Medulla oblongata (tissue), 1 donor: ENCODE measurements around the gene TPST2.
A peak's percentile ranks its signal among the peaks of the same experiment; 100 is the strongest.
"Not testable (repeated sequence)": the region's sequence is repeated elsewhere in the genome, so short reads cannot be mapped to it uniquely, and the experiment has no call there.

Experiments
- DNase-seq: peaks from one replicate; pipeline ENCODE4 v3.0.0-alpha.2; 2015; ENCODE audit errors: extremely low spot score

The TPST2 gene

DNA sequence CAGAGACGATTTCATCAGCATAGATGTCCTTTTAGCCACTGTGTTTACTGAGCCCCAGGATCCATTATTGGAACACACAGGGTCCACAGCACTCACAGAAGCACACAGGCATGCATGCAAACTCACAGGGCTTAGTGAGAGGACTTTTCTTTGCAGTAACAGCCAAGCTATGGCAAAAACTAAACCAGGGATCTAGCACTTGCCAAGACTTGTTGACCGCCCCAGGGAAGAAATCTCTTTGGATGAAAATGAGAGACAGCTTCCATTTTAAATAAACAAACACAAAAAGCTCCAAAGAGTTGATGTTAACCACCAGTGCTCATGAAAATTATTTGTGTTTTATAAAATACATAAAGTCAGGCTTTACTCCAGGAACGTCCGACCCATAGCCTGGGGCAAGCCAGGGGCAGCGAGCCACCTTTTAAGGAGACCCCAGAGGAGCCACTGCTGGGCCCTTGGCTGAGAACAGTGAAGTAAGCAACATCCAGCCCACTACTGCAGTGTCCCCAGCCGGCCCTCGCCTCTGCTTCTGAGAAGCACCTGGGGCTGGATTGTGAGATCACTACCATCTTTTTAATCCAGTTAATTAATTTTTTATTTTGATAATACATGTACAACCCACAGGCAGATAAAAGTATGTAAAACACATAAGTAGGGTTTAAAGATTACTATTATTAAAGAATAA, 55.6 kb downstream of the TPST2 start:
- DNase-seq = no peak

DNA sequence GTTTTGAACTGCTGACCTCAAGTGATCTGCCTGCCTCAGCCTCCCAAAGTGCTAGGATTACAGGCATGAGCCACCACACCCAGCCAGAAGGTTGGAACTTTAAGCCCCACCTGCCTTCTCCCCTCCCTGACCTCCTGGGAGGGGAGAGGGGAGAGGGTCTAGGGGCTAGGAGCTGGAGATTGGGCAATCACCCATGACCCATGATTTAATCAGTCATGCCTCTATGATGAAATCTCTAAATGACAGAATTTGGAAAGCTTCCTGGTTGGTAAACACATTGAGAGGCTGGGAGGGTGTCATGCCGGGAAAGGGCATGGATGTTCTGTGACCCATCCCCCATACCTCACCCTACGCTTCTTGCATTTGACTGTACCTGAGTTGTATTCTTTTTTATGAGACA, 60.6 kb downstream of the TPST2 start:
- no peak for DNase-seq

DNA sequence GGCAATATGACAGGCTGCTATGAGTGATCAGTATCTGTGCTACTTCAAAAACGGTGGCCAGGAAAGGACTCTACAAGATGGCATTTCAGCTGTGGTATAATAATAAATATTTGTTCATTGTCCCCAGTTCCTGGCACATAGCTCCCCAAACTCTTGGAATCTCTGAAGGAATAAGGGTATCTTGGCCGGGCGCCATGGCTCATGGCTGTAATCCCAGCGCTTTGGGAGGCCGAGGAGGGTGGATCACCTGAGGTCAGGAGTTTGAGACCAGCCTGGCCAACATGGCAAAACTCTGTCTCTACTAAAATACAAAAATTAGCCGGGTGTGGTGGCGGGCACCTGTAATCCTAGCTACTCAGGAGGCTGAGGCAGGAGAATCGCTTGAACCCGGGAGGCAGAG, 61.4 kb downstream of the TPST2 start:
- not testable (repeated sequence) for DNase-seq

DNA sequence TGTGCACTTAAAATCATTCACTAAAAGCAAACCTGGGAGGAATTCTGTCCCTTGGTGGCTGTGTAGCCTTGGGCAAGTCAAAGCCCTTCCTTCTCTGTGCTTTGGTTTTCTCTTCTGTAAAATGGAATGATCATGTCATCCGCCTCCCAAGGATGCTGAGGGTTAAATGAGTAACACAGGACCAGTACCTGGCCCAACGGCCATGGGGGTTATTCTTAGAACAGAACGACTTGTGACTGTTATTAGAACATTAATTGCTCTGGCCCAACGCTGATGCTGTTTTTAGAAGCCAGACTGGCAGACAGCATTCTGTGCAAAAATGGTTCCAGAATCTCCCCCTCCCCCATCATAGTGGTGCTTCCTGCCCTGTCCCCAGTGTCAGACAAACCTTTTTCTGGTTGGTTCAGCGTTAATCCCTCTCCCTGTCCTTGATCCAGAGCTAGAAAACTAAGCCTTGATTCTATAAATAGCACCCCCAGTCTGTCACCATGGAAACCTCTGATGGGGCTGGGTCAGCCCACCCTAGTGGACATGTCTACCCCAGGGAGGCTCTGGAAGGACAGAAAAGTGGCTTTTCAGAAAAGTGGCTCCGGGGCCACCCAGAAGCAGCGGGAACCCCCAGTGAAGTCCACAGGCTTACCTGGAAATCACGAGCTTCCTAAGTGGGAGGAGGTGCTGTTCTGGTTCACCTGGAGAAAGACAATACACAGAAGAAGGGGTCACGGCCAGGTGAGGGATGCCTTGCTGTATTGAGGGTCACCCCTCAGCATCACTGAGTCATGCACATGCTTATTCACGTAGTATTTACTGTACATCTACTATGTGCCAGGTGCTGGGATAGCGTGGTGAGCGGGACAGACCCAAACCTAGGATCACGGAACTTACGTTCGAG, 62.1 kb downstream of the TPST2 start:
- DNase-seq = no peak

DNA sequence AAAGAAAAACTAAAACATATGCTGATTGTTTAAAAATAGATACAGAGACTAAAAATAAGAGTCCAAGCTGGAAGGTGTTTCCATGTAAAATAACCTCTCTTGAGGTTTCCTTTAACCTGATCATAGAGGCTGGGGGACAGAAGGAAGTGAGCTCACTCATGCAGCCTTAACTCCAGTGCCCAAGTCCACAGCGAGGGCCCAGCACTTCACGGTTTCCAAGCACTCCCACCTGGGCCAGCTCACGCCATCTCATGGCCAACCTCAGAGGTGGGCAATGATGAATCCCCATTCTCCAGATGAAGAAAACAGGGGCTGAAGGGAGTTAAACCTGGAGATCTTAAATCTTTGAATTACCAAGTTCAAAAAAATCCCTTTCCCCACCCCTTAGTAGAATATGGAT, 62.8 kb downstream of the TPST2 start:
- DNase-seq = no peak

DNA sequence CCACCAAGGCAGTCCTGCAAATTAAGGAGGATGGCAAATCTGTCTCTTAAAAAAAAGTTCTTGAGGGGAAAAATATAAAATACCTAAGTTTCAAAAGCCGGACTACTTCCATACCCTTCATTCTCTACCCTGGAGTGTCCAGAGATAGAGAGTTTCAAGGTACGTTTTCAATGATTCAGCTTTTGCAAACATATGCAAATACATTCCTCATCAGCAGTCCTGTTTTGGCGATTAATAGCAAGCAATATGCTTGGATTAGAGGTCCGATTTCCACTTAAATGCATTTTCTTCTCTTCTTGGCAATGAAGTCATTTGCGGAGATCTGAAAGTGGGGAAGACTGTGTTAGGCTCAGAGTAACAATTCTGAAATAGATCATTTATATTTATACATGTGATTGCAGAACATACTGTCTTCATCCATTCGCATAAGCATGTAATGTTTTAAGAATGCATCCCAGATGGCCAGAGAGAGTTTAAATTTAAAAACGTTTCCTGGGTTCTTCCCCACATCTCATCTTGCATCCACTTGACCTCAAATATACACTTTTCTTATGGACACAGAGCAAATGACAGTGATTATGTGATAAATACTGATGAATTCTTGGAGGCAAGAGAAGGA, 63.9 kb downstream of the TPST2 start:
- no peak for DNase-seq

DNA sequence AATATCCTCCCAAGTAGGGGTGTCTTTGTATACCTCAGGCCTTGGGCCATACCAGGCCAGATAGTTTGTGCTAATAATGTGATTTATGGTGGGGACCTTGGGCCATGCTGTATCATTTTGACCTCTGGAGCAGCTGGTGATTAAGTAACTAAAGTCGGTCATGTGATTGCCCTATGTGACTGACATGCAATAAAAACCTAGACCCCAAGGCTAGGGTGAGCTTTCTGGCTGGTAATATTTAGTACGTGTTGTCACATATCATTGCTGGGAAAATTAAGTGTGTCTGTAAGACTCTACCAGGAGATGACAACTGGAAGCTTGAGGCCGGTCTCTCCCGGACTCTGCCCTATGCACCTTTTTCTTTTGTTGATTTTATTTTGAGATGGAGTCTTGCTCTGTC, 65.1 kb downstream of the TPST2 start:
- no peak for DNase-seq

DNA sequence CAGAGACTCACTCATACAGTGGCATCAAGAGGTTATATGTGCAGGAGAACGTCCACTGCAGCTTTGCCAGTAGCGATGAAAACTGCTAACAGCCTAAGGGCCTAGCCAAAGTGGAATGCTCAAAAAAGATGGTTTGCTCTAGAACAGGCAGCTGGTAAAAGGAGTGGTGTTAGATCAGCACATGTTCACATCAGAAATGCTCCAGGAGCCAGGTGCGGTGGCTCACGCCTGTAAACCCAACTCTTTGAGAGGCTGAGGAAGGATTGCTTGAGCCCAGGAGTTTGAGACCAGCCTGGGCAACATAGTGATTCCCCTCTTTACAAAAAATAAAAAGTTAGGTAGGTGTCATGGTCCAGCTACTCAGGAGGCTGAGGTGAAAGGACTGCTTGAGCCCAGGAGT, 67.3 kb downstream of the TPST2 start:
- no peak for DNase-seq

DNA sequence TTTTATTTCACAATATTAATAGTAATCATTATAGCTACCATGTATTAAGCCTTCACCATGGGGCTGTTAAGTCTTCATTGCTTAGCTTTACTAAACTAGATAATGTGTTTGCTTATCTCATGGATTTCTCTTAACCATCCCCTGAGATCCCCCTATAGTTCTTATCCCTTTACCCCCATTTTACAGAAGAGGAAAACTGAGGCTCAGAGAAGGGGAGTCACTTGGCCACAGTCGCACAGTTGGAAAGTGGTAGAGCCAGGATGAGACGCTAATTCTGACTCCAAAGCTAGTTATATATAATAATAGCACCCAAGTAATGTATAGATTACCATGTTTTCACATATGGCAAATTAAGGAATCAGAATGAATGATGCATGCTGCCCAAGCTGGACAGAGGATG, 67.9 kb downstream of the TPST2 start:
- no peak for DNase-seq

DNA sequence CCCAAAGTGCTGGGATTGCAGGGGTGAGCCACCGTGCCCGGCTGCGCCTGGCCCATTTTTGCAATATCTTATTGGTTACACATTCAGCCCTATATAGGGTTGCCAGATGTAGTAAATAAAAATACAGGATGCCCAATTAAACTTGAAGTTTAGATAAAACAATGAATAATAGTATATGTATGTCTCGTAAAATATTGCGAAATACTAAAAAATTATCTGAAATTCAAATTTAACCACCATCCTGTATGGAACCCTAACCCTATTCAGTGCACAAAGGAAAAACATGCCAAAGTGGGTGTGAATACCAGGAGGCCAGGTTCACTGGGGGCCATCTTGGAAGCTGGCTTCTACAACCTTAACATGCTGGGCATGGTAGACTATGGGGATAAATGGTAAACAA, 72.5 kb downstream of the TPST2 start:
- no peak for DNase-seq

DNA sequence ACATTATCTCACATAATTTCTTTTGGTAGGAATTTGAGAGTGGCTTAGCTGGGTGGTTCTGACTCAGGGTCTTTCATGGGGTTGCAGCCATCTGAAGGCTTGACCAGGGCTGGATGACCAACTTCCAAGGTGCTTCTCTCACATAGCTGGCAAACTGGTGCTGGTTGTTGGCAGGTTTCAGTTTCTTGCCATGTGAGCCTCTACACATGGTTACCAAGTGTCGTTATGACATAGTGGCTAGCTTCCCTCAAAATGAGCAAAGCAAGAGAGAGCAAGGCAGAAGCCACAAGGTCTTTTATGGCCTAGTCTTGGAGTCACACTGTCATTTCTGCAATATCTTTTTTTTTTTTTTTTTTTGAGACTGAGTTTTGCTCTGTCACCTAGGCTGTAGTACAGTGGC, 73.4 kb downstream of the TPST2 start:
- DNase-seq = no peak

DNA sequence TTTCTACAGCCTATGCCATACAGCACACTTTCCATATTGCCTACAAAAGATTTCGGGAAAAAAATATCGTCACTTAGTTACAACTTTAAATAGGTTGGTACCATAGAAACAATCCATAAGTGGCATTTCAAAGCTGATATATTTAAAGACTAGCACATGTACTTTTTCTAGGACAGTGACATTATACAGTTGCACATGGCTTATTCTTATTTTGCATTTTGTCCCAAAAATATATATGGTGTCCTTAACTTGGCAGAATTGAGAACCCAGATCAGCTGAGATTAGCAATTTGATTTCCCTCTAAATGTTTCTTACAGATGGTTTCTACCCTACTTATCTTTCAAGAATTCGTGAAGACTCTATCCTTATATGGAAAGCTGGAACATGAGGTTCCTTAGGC, 74.0 kb downstream of the TPST2 start:
- DNase-seq = no peak

DNA sequence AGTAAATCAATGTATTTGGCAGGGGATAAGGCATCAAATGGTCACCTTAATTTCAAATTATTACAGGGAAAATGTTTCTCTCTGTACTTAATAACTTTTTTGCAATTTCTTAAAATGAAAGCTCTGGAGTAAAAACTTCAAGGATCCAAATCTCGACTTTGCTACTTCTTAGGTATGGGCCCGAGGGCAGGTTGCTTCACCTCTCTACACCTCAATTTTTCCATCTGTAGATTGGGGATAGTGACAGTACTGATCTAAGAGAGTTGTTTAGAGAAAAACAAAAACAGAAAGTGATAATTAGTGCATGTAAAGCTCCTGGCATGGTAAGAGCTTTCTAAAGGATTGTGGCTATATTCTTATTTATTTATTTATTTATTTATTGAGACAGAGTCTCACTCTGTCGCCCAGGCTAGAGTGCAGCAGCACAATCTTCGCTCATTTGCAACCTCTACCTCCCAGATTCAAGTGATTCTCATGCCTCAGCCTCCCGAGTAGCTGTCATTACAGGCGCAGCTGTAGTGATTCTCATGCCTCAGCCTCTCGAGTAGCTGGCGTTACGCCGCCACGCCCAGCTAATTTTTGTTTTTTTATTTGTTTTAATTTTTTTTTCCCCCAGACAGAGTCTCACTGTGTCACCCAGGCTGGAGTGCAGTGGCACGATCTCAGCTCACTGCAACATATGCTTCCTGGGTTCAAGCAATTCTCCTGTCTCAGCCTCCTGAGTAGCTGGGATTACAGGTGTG, 75.3 kb downstream of the TPST2 start:
- no peak for DNase-seq

DNA sequence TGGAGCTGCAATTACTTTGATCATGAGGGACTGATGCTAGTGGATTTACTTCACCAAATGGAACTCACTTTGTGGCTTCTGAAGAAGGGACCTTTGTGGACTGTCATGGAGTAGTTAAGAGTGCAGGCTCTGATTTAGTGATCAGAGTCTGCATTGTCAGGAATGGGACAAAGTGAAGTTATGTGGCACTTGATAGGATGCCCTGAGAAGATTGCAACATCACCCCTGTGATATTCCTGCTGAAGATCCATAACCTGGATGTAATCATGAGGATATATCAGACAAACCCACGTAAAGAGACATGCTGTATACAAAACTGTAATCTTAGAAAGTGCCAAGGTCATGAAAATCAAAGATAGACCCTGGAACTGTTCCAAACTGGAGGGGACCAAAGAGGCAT, 76.1 kb downstream of the TPST2 start:
- no peak for DNase-seq

DNA sequence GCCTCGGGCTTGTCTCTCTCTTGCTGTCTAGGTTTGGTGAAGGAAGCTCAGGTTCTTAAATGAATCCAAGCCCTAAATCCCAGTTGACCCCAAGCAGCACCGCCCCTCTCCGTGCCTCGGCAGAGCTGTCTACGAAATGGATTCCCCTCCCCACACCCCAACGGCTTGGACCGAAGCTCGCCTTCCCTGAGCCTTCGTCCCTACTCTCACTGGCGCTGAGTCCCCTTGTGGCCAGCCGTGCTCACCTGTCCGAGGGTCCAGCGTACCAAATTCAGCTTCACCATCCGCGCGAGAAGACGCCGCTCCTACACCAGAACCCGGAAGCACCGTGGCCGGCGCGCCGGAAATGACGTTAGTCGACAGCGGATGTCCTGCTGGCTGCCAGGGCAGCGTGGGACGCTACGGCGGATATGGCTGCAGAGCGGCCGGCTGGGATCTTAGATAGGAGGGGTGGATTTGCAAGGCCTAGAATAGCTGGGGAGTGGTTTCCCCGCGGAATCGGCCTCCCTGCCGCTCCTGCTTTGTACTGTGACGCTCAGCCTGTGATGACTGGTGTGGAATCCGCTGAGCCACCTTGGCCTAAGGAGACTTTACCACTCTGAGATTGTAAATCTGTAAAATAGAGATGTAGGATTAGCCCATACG, 77.7 kb downstream of the TPST2 start, which contains the start of gene TFIP11:
Gene TFIP11, minus strand, starts transcription at position 325 of the 645 bp plus-strand sequence. CDS start 2,201 bp downstream, outside the sequence.
- DNase-seq = peak; percentile 94

DNA sequence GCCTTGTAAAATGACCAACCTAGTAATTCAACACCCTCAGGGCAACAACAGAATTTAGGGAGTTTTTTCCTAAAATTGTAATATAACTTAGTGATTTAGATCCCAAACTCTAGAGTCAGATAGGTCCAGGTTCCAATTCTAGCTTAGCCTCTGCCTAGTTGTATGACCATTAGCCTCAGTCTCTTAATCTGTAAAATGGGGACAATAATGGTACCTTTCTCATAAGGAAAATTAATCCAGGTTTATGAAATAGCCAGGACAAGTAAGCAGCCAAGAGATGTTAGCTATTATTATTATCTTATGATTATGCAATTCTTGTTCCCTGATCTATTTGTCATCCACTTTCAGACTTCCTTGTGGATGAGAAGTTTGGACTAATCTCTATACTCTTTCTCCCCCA, 81.8 kb downstream of the TPST2 start:
- no peak for DNase-seq

DNA sequence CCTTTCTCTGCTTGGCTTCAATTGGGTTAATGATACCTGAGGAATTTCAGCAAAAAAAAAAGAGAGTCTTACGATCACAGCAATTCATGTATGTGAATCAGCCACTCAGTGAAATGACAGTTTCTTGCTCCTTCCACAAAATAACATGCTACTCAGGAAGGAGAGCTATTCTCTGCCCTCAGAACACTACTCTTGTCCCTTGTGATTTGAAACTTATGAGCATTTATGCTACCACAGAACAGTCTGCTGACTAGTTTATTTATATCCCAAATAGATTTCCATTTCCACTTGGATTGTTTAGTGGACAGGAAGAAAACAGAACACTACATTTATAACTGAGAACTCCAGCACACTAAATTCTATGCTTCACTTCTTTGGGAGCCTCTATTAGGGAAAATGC, 86.2 kb downstream of the TPST2 start:
- no peak for DNase-seq

DNA sequence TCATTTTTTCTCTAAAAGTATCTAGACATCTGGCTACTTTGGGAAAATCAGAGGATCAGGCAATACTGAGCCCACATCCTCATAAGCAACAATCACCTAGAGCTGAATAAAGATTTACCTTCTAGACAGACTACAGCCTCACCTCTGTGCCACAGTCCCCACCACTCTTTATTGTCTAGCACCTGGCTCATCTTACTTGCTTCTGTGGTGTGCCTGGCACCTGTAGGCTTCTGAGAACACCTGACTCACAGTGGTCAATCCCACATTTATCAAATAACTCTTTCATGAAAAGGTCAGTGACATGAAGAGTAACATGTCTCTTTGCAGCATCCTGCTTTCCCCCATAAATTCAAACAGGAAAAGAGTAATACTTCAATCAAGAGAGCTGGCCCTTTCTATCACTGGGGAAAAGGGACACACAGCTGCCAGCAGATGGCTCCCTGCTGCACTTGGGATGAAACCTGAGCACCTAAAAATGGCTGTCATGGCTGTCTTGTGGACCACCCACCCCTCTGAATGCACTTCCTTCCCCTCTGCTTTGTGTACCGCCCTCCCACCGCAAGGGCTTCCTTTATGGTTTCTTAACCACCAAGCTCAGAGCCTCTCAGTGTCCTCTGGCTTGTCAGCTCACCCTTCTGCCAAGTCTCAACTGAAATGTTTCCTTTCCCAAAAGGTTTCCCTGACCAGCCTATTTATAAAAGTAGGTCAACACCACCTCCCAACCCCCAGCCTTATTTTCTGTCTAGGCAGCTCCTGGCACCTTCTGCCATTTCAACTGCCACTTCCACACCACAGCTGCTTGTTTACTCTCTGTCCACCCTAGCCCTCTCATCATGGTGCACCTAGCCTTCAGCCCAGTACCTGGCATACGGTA, 87.0 kb downstream of the TPST2 start:
- DNase-seq = peak; percentile 63

DNA sequence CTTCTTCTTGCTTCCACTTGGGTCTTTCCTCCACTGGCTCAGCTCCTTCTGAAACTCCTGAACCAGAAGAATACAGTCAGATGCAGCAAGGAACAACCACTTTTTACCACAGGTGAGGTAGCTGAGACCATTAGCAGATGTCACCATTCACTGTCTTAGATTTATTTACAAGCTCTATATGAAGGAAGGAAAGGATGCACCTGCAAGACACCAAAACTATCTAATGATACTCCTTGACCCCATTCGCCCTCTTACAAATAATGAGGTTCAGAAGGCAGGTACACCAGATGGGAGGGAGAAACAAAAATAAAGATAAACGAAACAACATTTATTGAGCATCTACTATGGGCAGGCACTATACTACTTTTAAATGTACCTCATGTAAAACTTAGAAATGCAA, 87.9 kb downstream of the TPST2 start:
- DNase-seq = no peak

DNA sequence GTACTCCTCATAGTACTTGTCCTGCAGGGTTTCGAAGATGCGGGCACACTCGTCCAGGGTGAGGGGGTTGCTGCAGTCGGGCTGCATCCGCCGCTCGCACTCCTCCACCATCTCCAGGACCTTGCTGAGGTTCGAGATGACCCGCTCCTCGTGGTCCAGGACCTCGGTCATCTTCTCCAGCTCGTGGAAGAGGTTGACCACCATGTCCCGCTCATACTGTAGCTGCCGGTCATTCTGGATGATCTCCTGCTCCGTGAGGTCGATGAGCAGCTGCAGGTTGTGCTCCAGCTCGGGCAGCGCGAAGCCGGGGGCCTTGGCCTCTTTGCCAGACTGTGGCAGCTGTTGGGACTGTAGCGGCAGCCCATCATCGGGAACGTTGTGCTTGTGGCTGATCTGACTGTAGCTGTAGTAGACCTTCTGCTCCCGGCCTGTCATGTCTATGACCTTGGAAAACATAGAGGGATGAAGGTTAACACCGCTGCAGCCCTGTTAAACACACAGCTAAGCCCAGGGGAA, 90.7 kb downstream of the TPST2 start:
- DNase-seq = no peak
